Sigmoid colon (tissue), 7 donors: Measurements from ENCODE around the gene RYR3. TPM values are rescaled to one million over a fixed set of nuclear protein-coding genes. Genes with fewer than 3 reads are reported as not detected.

Experiments used
- DNase-seq: peaks from one replicate; pipeline ENCODE4 v3.0.0-alpha.2; 2019
- H3K27ac ChIP-seq, 4 donors: fragments of 200-600 bp; sonication (generic); one replicate each; pipeline ENCODE4 v1.5.1; 2016 to 2019; ENCODE audit warnings: mild to moderate bottlenecking in 1 of 4
- H3K27me3 ChIP-seq, 3 donors: fragments of 200-600 bp; sonication (generic); one replicate each; pipeline ENCODE4 v1.5.1; 2019; ENCODE audit warnings: mild to moderate bottlenecking in 1 of 3
- H3K36me3 ChIP-seq, 4 donors: fragments of 200-600 bp; sonication (generic); one replicate each; pipeline ENCODE4 v1.5.1; 2016 to 2019
- H3K4me1 ChIP-seq, 4 donors: fragments of 200-600 bp; sonication (generic); one replicate each; pipeline ENCODE4 v1.5.1; 2017 to 2019
- H3K4me3 ChIP-seq, 4 donors: fragments of 200-600 bp; sonication (generic); one replicate each; pipeline ENCODE4 v1.5.1; 2017 to 2019; ENCODE audit warnings: mild to moderate bottlenecking in 2 of 4, moderate library complexity in 1 of 4
- H3K9me3 ChIP-seq, 4 donors: fragments of 200-600 bp in 3 of 4; sonication (generic) in 3 of 4; one replicate each; pipeline versions ENCODE4 v1.5.1 to v1.6.1; 2013 to 2019
- CTCF ChIP-seq, 4 experiments: fragments of 450-650 bp in 3 of 4; fragments of 200-600 bp in 1 of 4; IDR thresholded peaks; one replicate each; pipeline ENCODE4 v1.5.1; 2016 to 2019; ENCODE audit warnings: antibody characterized with exemption in 4 of 4, mild to moderate bottlenecking in 3 of 4, moderate library complexity in 2 of 4
- EP300 ChIP-seq, 4 donors: sonication (generic); formaldehyde crosslinking; IDR thresholded peaks; one replicate each; pipeline ENCODE4 v1.6.1; 2017; ENCODE audit warnings: antibody characterized with exemption in 4 of 4
- POLR2A ChIP-seq, 2 donors: fragments of 450-650 bp; IDR thresholded peaks; one replicate each; pipeline ENCODE4 v1.6.1; 2016; ENCODE audit warnings: antibody characterized with exemption in 2 of 2, mild to moderate bottlenecking in 2 of 2, moderate library complexity in 2 of 2
- POLR2AphosphoS5 ChIP-seq, 4 donors: sonication (generic); formaldehyde crosslinking; IDR thresholded peaks; one replicate each; pipeline ENCODE4 v1.6.1; 2017; ENCODE audit warnings: antibody characterized with exemption in 4 of 4
- WGBS, 2 donors: extraction: QIAGEN DNeasy Blood & Tissue Kit; methylation state at CpG; one replicate each; pipeline ENCODE4 v1.1.7; 2013; 5-methylcytosine and 5-hydroxymethylcytosine counted together
- intact Hi-C: fragments of 100-400 bp; cut with DNase I; formaldehyde crosslinking; loops from one replicate; pipeline ENCODE4 v1.15.1; 2023
- polyA plus RNA-seq, 3 donors: library from polyadenylated mRNA; stranded (reverse); fragments of 200-250 nt; gene quantifications; one replicate each; pipeline ENCODE4 v1.2.3, GENCODE V29; 2013
- total RNA-seq, 4 donors: library from RNA; depleted of rRNA; stranded (reverse); fragments of >200 nt; gene quantifications; one replicate each; pipeline ENCODE4 v1.1.0, GENCODE V29; 2016
- donor health status: healthy with polysubstance abuse.
- donor health status: Bipolar disorder and iron deficiency.
- donor health status: healthy.

Gene RYR3
- total and polyA plus RNA-seq, 7 donors, result 0.38 to 29.1 (median 10.5) TPM; not detected in 1

DNA sequence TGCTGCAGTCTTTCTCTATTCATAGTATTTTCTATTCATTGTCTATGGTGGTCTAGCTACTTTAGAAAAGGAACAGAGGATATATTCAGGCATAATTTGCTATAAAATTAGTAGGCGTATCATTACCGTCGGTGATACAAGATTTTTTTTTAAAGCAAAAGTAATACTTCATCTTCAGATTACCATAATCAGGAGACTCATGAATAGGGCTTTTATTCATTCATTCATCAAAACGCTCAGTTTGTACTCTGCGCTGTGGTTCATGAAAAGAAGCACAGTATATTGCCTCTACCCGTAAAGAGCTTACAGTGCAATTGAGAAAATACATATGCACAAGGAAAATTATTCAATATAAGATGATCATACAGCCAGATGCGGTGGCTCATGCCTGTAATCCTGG lies 520.9 kb downstream of the RYR3 start:
- H3K27ac ChIP-seq, result no peak overlapping the region

GRCh38 chr15:33834892-33835743 lies 524.4 kb downstream of the RYR3 start:
- Histone ChIP-seq H3K27me3 (no peaks in the 10 kb centered on the region), H3K27ac (no peak overlapping the region), H3K4me3 (no peak overlapping the region), H3K36me3 (peaks cover 0 to 5% (median 0%) of the 10 kb centered on the region in 4 donors), H3K4me1 (no peaks in the 10 kb centered on the region), H3K9me3 (no peaks in the 10 kb centered on the region)
- TF ChIP-seq CTCF (IDR thresholded peaks at IDR 0.05) (no peak), POLR2AphosphoS5 (IDR thresholded peaks at IDR 0.05) (no peak), POLR2A (IDR thresholded peaks at IDR 0.05) (no peak), EP300 (IDR thresholded peaks at IDR 0.05) (no peak)
- no peak for DNase-seq
- 45 to 52% methylated on average over 9 of the region's 9 CpGs for WGBS, 2 donors
- intact Hi-C loops, result no loop called here

More for the DNA sequence above, 520.9 kb downstream of the RYR3 start:
- TF ChIP-seq EP300 (IDR thresholded peaks at IDR 0.05) (no peak), CTCF (IDR thresholded peaks at IDR 0.05) (no peak), POLR2AphosphoS5 (IDR thresholded peaks at IDR 0.05) (no peak)
- H3K4me1 ChIP-seq, result no peaks in the 10 kb centered on the region
- peaks cover 0 to 12% (median 5%) of the 10 kb centered on the region in 4 donors for H3K36me3 ChIP-seq
- no peaks in the 10 kb centered on the region for H3K27me3 ChIP-seq
- H3K9me3 ChIP-seq, result no peaks in the 10 kb centered on the region
- no peak overlapping the region for H3K4me3 ChIP-seq
- 88 to 90% methylated on average over 7 of the region's 7 CpGs for WGBS, 2 donors
- intact Hi-C loops, result no loop called here
- no peak for DNase-seq

DNA sequence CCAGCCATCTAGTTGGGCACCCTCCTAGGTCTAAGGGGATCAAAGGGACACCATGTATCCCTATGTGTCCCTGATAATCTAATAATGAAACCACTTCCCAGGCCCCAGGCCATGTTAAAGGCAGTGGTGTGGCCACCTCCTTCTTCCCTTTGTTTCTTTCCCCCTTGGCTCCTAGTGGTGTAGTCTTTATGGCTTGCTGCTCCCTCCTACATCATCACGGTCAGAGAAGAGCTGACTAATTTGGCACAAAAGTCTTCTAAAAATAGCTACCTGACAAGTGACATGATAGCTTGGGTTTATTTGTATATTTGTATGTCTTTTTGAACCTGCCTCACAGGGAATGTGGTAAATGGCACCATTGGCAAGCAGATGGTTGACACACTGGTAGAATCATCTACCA lies 526.5 kb downstream of the RYR3 start:
- no peak for DNase-seq
- intact Hi-C loops, result no loop called here
- H3K4me1 ChIP-seq, result no peaks in the 10 kb centered on the region
- H3K36me3 ChIP-seq, result peaks cover 0 to 5% (median 0%) of the 10 kb centered on the region in 4 donors
- no peaks in the 10 kb centered on the region for H3K9me3 ChIP-seq
- no peaks in the 10 kb centered on the region for H3K27me3 ChIP-seq
- 77 to 80% methylated on average over 1 of the region's 1 CpG for WGBS, 2 donors
- TF ChIP-seq EP300 (IDR thresholded peaks at IDR 0.05) (no peak), POLR2AphosphoS5 (IDR thresholded peaks at IDR 0.05) (no peak), POLR2A (IDR thresholded peaks at IDR 0.05) (no peak)
- no peak overlapping the region for H3K27ac ChIP-seq
- H3K4me3 ChIP-seq, result no peak overlapping the region

DNA sequence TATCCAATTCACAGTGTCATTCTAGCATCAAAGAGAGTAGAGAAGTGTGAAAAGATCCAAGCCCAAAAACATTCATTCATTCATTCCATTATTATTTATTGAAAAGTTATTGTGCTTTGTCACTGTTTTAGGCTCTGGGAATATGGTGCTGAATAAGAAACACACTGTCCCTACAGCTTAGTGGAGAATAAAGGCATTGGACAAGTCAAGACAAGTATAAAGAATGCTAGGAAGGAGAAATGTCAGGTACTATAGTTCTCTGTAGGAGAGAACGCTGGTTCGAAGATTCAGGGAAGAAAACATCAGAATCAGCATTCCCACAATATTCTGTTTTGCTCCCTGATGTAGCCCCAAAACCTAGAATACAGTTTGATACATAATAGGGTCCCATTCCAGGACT lies 528.8 kb downstream of the RYR3 start:
- Histone ChIP-seq H3K27me3 (no peaks in the 10 kb centered on the region), H3K4me1 (no peaks in the 10 kb centered on the region), H3K36me3 (peaks cover 0 to 5% (median 0%) of the 10 kb centered on the region in 4 donors), H3K27ac (no peak overlapping the region), H3K9me3 (no peaks in the 10 kb centered on the region), H3K4me3 (no peak overlapping the region)
- WGBS, 2 donors, result 94 to 96% methylated on average over 2 of the region's 2 CpGs
- no peak for TF ChIP-seq POLR2A (IDR thresholded peaks at IDR 0.05)
- TF ChIP-seq POLR2AphosphoS5 (IDR thresholded peaks at IDR 0.05), result no peak
- intact Hi-C loops, result no loop called here
- DNase-seq, result no peak

DNA sequence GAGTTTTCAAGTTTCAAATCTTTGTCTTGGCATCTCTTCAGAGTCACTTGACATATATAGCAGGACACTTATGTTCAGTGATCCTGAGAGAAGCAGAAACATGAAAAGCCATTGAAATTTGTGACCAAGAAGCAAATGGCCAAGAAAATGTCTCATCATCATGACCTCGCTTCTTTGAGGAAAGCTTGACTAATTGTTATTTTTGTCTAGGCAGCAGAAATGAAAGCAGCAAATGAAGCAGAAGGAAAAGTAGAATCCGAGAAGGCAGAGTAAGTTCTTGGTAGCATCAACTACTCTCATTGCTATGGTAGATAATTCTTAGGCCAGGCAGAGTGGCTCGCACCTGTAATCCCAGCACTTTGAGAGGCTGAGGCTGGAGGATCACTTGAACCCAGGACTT lies 529.8 kb downstream of the RYR3 start:
- no peak for DNase-seq
- Histone ChIP-seq H3K4me1 (no peaks in the 10 kb centered on the region), H3K27me3 (no peaks in the 10 kb centered on the region), H3K27ac (no peak overlapping the region), H3K9me3 (no peaks in the 10 kb centered on the region), H3K36me3 (peaks cover 0 to 5% (median 0%) of the 10 kb centered on the region in 4 donors), H3K4me3 (no peak overlapping the region)
- WGBS, 2 donors, result 93 to 95% methylated on average over 3 of the region's 3 CpGs
- TF ChIP-seq POLR2AphosphoS5 (IDR thresholded peaks at IDR 0.05), result no peak
- no peak for TF ChIP-seq EP300 (IDR thresholded peaks at IDR 0.05)
- no peak for TF ChIP-seq CTCF (IDR thresholded peaks at IDR 0.05)
- TF ChIP-seq POLR2A (IDR thresholded peaks at IDR 0.05), result no peak
- intact Hi-C loops, result no loop called here
